ENCODE data around the gene HSPBP1. TPM values are rescaled to one million over a fixed set of nuclear protein-coding genes. Genes with fewer than 3 reads are reported as not detected.

The HSPBP1 gene
- total and polyA plus RNA-seq, 2 of the 13 experiments (the other 11 are each of a cell fraction or from before 2014, with no cell fraction given), result 22.3 to 33.7 TPM

DNA sequence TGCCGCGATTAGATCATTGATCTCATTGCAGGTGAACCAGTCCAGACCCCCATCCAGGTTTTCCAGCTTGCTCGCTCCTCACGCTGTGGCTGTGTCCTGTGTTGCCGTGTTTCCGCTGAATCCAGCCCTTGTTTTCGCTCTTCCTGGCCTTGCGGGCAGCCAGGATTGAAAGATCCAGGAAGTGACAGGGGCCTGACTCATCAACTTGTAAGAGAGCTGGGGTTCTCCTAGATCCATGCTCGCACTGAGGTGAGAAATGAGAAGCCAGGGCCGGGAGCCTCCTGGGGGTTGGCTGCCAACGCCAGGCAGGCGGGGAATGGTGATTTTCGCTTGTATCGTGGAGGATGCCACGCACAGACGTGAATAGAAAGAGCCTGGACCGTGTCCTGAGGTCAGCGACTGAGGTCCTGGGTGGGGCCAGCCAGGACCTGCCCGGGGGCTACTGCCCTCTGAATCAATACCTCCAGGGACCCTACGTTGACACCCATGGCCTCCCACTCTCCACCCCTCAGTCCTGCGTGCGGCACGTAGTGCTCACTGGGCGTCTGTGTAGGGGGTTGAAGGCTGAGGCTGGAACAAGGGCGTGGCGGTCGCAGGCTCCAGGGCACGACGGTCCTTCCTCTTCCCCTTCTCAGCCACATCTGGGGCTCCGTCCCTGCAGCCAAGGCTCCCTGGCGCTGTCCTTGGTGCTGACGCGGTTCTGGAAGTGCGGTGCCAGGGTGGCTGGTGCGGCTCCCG lies 63.3 kb downstream of the HSPBP1 start (continued):
- TF ChIP-seq ZNF234 (CRISPR knock-in tag; conservative IDR thresholded peaks at IDR 0.05) (peak; percentile 72), RNF2 (conservative IDR thresholded peaks at IDR 0.05; ENCODE audit: low read depth) (no peak; the same call in 1 of the 2 replicates), ZNF383 (CRISPR knock-in tag; IDR thresholded peaks at IDR 0.05; ENCODE audit: borderline replicate concordance) (no peak), POLR2AphosphoS2 (IDR thresholded peaks at IDR 0.05; ENCODE audit: low read depth, low read length) (no peak), MAFK (conservative IDR thresholded peaks at IDR 0.05 in 1 of 2, IDR thresholded peaks at IDR 0.05 in 1 of 2; ENCODE audit: low read length in 2 of 2) (peak; percentile 86 to 94), BORCS8-MEF2B (CRISPR knock-in tag; IDR thresholded peaks at IDR 0.05) (peak; percentile 97), RXRA (CRISPR knock-in tag; IDR thresholded peaks at IDR 0.05) (peak; percentile 48), PTBP1 (IDR thresholded peaks at IDR 0.05; ENCODE audit: low read depth, low read length, poor library complexity, severe bottlenecking) (no peak), ZNF260 (CRISPR knock-in tag; IDR thresholded peaks at IDR 0.05; ENCODE audit: borderline replicate concordance, low read depth) (no peak), EZH2 (conservative IDR thresholded peaks at IDR 0.05; ENCODE audit: low read depth, low read length) (no peak), NFATC3 (CRISPR knock-in tag; IDR thresholded peaks at IDR 0.05) (peak; percentile 71), BCLAF1 (IDR thresholded peaks at IDR 0.05) (no peak), ZNF343 (CRISPR knock-in tag; IDR thresholded peaks at IDR 0.05) (peak; percentile 61; the same call in 1 of the 2 replicates), ATAD3A (CRISPR knock-in tag; IDR thresholded peaks at IDR 0.05) (peak; percentile 78; the same call in 1 of the 2 replicates), BRD4 (CRISPR knock-in tag; IDR thresholded peaks at IDR 0.05) (no peak; the same call in none of the 2 replicates), SIX1 (CRISPR knock-in tag; IDR thresholded peaks at IDR 0.05; ENCODE audit: borderline replicate concordance) (peak; percentile 49; the same call in 1 of the 2 replicates), RFXAP (CRISPR knock-in tag; IDR thresholded peaks at IDR 0.05; ENCODE audit: borderline replicate concordance) (peak; percentile 77), ZNF34 (CRISPR knock-in tag; IDR thresholded peaks at IDR 0.05; ENCODE audit: borderline replicate concordance) (peak; percentile 91; the same call in 1 of the 2 replicates), SRSF9 (IDR thresholded peaks at IDR 0.05; ENCODE audit: borderline replicate concordance, insufficient read depth, low read depth, low read length, poor library complexity, severe bottlenecking) (no peak), GPBP1L1 (CRISPR knock-in tag; IDR thresholded peaks at IDR 0.05) (no peak), CHCHD3 (CRISPR knock-in tag; IDR thresholded peaks at IDR 0.05) (peak; percentile 97; the same call in 1 of the 2 replicates), ELF3 (CRISPR knock-in tag; IDR thresholded peaks at IDR 0.05) (peak; percentile 95), ARNT2 (CRISPR knock-in tag; IDR thresholded peaks at IDR 0.05; ENCODE audit: low read depth) (peak; percentile 96), ZIK1 (CRISPR knock-in tag; IDR thresholded peaks at IDR 0.05; ENCODE audit: borderline replicate concordance, low read depth) (peak; percentile 94)
- TF ChIP-seq, protein P1, sequence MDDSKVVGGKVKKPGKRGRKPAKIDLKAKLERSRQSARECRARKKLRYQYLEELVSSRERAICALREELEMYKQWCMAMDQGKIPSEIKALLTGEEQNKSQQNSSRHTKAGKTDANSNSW (CRISPR knock-in tag; IDR thresholded peaks at IDR 0.05; ENCODE audit: borderline replicate concordance), result 0 out of 2 replicates have a peak, but pooled peaks have one; percentile 74

Measured in HepG2 (cell line).